Prostate gland (tissue), 2 donors: ENCODE data around the gene CLCN2. TPM values are rescaled to one million over a fixed set of nuclear protein-coding genes. Genes with fewer than 3 reads are reported as not detected.

Experiments used
- DNase-seq: peaks from one replicate; pipeline ENCODE4 v3.0.0-alpha.2; 2019; ENCODE audit warnings: low spot score
- H3K27ac ChIP-seq, 2 donors: fragments of 200-600 bp; sonication (generic); 2 replicates each; pipeline ENCODE4 v1.5.1; 2017 to 2019
- H3K27me3 ChIP-seq: fragments of 200-600 bp; sonication (generic); replicated peaks from 2 replicates; pipeline ENCODE4 v1.5.1; 2019; ENCODE audit not compliant: insufficient read depth
- H3K36me3 ChIP-seq, 2 donors: fragments of 200-600 bp; sonication (generic); 1 replicate in 1 of 2; 2 replicates in 1 of 2; pipeline versions ENCODE4 v1.5.1 to v1.8.1; 2017 to 2019
- H3K4me1 ChIP-seq: fragments of 200-600 bp; sonication (generic); replicated peaks from 2 replicates; pipeline ENCODE4 v1.5.1; 2019
- H3K4me3 ChIP-seq, 2 donors: fragments of 200-600 bp; sonication (generic); 2 replicates each; pipeline ENCODE4 v1.5.1; 2017 to 2019
- H3K9me3 ChIP-seq: fragments of 200-600 bp; sonication (generic); 2 replicates; pipeline ENCODE4 v1.5.1; 2017
- POLR2A ChIP-seq: fragments of 450-650 bp; IDR thresholded peaks from one replicate; pipeline ENCODE4 v1.6.1; 2016; ENCODE audit warnings: antibody characterized with exemption, mild to moderate bottlenecking
- POLR2AphosphoS5 ChIP-seq: sonication (generic); formaldehyde crosslinking; IDR thresholded peaks from one replicate; pipeline ENCODE4 v1.6.1; 2017; ENCODE audit warnings: antibody characterized with exemption
- WGBS: methylation state at CpG from one replicate; pipeline ENCODE4 v1.1.5; 2018; 5-methylcytosine and 5-hydroxymethylcytosine counted together
- intact Hi-C: fragments of 100-400 bp; cut with DNase I; formaldehyde crosslinking; loops from one replicate; pipeline ENCODE4 v1.14.2; 2022
- total RNA-seq, 2 donors: library from RNA; depleted of rRNA; stranded (reverse); fragments of >200 nt; gene quantifications; one replicate each; pipeline ENCODE4 v1.1.0, GENCODE V29; 2016
- TF ChIP-seq, protein P1 (sequence below), 4 experiments: fragments of 200-600 bp in 2 of 4; fragments of 450-650 bp in 2 of 4; sonication (generic) in 2 of 4; IDR thresholded peaks; 1 replicate in 3 of 4; 2 replicates in 1 of 4; pipeline ENCODE4 v1.5.1; 2016 to 2019; ENCODE audit warnings: antibody characterized with exemption in 4 of 4, mild to moderate bottlenecking in 2 of 4, moderate library complexity in 2 of 4

CLCN2 gene
- total RNA-seq, 2 donors from 2014 or later = 4.9 to 47.5 TPM

DNA sequence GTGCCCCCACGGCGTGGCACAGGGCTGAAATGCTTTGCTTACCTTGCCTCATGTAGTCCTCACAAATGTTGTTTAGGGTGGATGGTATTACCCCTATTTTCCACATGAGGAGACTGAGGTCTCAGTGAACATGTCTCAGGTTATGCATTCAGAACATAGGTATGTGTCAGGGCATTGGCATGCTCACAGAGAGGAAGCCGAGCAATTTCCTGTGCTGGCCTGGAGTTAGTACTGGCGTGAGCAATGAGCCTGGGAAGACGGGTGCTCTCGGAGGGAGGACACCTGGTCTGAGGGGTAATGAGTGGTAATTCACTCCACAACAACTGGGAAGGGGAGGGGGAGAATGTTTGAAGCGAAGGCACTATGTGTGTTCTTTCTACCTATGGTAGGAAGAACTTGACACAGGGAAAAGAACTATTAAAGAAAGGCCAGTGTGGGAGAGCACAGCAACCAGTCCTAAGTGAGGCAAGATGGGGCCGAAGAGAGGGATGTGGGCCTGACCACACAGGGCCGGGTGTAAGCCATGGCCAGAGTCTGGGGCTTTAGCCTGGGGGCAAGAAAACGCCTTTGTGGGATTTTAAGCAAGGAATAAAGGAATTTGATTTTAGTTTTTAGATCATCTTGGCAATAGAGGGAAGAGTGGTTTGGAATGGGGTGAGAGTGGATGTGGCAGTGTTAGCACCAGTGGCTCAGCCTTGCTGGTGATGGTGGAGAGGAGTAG, 28.9 kb downstream of the CLCN2 start:
- no peak for DNase-seq
- no peaks in the 10 kb centered on the region for H3K9me3 ChIP-seq
- H3K4me3 ChIP-seq = no peak overlapping the region
- intact Hi-C loops = no loop called here
- WGBS = 73% methylated on average over 10 of the region's 10 CpGs
- no peaks in the 10 kb centered on the region for H3K27me3 ChIP-seq
- TF ChIP-seq, protein P1, sequence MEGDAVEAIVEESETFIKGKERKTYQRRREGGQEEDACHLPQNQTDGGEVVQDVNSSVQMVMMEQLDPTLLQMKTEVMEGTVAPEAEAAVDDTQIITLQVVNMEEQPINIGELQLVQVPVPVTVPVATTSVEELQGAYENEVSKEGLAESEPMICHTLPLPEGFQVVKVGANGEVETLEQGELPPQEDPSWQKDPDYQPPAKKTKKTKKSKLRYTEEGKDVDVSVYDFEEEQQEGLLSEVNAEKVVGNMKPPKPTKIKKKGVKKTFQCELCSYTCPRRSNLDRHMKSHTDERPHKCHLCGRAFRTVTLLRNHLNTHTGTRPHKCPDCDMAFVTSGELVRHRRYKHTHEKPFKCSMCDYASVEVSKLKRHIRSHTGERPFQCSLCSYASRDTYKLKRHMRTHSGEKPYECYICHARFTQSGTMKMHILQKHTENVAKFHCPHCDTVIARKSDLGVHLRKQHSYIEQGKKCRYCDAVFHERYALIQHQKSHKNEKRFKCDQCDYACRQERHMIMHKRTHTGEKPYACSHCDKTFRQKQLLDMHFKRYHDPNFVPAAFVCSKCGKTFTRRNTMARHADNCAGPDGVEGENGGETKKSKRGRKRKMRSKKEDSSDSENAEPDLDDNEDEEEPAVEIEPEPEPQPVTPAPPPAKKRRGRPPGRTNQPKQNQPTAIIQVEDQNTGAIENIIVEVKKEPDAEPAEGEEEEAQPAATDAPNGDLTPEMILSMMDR (IDR thresholded peaks at IDR 0.05) = no peak
- TF ChIP-seq POLR2A (no peak), POLR2AphosphoS5 (no peak)
- H3K27ac ChIP-seq = no peak overlapping the region
- peaks cover 26 to 46% of the 10 kb centered on the region in 2 donors for H3K36me3 ChIP-seq
- H3K4me1 ChIP-seq = peaks cover 7% of the 10 kb centered on the region

DNA sequence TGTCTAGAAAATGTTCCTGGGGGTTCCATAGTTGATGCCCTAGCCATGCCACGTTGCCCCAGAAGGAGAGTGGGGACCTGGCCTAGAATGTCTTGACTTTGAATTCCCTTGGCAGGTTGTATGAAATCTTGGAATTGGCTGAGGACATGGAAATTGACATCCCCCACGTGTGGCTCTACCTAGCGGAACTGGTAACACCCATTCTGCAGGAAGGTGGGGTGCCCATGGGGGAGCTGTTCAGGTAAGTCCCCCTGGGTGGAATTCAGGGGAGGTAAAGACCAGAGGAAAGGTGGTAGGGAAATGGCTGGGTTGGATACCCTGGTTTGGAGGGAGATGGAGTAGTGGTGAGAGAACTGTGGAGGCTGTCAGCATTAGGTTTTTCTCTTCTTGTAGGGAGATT, 32.9 kb downstream of the CLCN2 start:
- Histone ChIP-seq H3K9me3 (no peaks in the 10 kb centered on the region), H3K4me1 (no peaks in the 10 kb centered on the region), H3K4me3 (no peak overlapping the region), H3K27ac (no peak overlapping the region), H3K36me3 (peaks cover 64 to 81% of the 10 kb centered on the region in 2 donors), H3K27me3 (no peaks in the 10 kb centered on the region)
- no peak for DNase-seq
- TF ChIP-seq, protein P1 (IDR thresholded peaks at IDR 0.05) = no peak
- TF ChIP-seq POLR2A = no peak
- intact Hi-C loops = no loop called here
- 43% methylated on average over 3 of the region's 3 CpGs for WGBS

DNA sequence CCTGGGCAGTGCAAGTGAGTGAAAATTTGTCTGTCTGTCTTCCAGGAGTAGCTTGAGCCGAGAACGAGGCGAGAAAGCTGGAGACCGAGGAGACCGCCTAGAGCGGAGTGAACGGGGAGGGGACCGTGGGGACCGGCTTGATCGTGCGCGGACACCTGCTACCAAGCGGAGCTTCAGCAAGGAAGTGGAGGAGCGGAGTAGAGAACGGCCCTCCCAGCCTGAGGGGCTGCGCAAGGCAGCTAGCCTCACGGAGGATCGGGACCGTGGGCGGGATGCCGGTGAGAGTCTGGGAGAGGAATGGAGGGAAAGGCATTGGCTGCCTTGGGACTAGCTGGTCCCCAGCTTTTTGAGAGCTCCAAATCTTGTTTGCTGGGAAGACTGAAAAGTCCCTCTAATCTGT, 34.2 kb downstream of the CLCN2 start:
- 92% methylated on average over 21 of the region's 21 CpGs for WGBS
- Histone ChIP-seq H3K4me3 (no peak overlapping the region), H3K27me3 (no peaks in the 10 kb centered on the region), H3K36me3 (peaks cover 77 to 87% of the 10 kb centered on the region in 2 donors), H3K4me1 (no peaks in the 10 kb centered on the region), H3K27ac (no peak overlapping the region), H3K9me3 (no peaks in the 10 kb centered on the region)
- intact Hi-C loops = no loop called here
- DNase-seq = no peak
- TF ChIP-seq, protein P1 (IDR thresholded peaks at IDR 0.05) = no peak
- TF ChIP-seq POLR2AphosphoS5 (no peak), POLR2A (no peak)

DNA sequence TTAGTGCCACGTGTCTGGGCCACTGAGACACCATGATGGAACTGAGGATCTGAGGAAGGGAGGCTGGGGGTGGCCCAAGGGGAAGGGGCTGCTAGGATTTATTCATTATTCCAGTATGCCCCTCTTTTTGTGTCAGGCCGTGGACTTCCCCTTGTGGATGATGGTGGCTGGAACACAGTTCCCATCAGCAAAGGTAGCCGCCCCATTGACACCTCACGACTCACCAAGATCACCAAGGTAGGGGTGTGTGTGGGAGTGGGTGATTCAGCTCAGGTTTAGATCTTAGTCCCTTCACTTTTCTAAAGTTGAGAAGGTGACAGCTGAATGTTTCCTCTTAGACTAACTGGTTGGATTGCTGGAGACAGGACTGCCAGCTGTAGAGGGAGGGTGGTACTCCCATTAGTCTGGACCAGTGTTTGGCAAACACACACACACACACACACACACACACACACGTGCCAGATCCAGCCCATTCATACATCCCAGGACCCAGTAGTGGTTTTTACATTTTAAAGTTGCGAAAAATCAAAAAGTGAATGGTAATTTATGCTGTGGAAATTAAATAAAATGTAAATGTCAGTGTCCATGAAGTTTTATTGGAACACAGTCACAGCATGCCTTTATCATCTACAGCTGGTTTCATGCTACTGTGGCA, 35.6 kb downstream of the CLCN2 start:
- no peaks in the 10 kb centered on the region for H3K27me3 ChIP-seq
- TF ChIP-seq POLR2AphosphoS5 (no peak), POLR2A (no peak)
- TF ChIP-seq, protein P1 (IDR thresholded peaks at IDR 0.05) = no peak
- 82% methylated on average over 6 of the region's 6 CpGs for whole genome bisulfite sequencing
- no peak overlapping the region for H3K27ac ChIP-seq
- peaks cover under 1% of the 10 kb centered on the region for H3K4me1 ChIP-seq
- peaks cover 78 to 88% of the 10 kb centered on the region in 2 donors for H3K36me3 ChIP-seq
- no peak overlapping the region for H3K4me3 ChIP-seq
- H3K9me3 ChIP-seq = no peaks in the 10 kb centered on the region
- intact Hi-C loops = no loop called here
- DNase-seq = no peak

DNA sequence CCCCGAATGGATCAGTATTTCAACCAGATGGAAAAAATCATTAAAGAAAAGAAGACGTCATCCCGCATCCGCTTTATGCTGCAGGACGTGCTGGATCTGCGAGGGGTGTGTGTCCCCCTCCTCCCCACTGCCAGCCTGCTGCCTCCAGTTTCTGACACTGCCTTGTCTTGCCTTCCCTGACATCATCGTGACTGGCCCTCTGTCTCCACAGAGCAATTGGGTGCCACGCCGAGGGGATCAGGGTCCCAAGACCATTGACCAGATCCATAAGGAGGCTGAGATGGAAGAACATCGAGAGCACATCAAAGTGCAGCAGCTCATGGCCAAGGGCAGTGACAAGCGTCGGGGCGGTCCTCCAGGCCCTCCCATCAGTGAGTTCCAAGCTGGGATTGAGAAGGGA, 36.1 kb downstream of the CLCN2 start:
- Histone ChIP-seq H3K27ac (no peak overlapping the region), H3K36me3 (peaks cover 78 to 90% of the 10 kb centered on the region in 2 donors), H3K4me3 (no peak overlapping the region), H3K9me3 (no peaks in the 10 kb centered on the region), H3K4me1 (peaks cover 4% of the 10 kb centered on the region), H3K27me3 (no peaks in the 10 kb centered on the region)
- DNase-seq = no peak
- intact Hi-C loops = no loop called here
- 85% methylated on average over 13 of the region's 13 CpGs for WGBS
- TF ChIP-seq POLR2AphosphoS5 = no peak
- TF ChIP-seq, protein P1 (IDR thresholded peaks at IDR 0.05) = no peak
- TF ChIP-seq POLR2A = no peak
